Measurements from ENCODE around the gene HNRNPA0. TPM values are rescaled to one million over a fixed set of nuclear protein-coding genes. Genes with fewer than 3 reads are reported as not detected.

The HNRNPA0 gene
- total RNA-seq, 1 donor from 2014 or later: 57.1 TPM

DNA sequence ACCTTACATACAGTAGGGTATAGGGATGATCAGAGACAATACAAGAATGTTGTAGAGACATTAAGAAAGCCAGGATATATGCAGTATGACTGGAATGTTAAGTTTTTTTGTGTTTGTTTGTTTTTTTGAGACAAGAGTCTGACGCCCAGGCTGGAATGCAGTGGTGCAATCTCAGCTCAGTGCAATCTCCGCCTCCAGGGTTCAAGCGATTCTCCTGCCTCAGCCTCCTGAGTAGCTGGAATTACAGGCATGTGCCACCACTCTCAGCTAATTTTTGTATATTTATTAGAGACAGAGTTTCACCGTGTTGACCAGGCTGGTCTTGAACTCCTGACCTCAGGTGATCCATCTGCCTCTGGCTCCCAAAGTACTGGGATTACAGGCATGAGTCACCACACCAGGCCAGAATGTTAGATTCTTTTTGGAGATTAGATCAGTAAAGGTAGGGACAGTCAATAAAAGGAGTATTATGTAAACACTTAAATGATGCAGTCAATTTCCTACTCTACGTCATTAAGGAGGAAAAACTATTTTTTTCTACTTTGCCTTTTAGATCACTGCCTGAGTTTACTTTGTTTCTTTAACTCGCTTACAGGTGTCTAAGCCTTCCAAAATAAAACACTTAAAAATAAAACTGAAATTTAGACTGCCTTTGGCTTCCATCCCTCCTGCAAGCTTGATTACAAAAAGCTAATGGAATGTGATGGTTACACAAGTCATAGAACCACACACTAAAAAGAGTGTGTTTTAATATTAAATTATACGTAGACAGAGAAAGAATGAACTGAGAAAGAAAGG lies 6.8 kb upstream of the HNRNPA0 start:
- DNase-seq (ENCODE audit: low spot score): no peak
- H3K9me3 Mint-ChIP-seq (ENCODE audit: unreplicated experiment): no peaks in the 10 kb centered on the region
- H3K27me3 Mint-ChIP-seq (ENCODE audit: unreplicated experiment): no peaks in the 10 kb centered on the region
- no peak for TF ChIP-seq CTCF (IDR thresholded peaks at IDR 0.05; ENCODE audit: unreplicated experiment)
- H3K27ac Mint-ChIP-seq (ENCODE audit: unreplicated experiment): no peak overlapping the region
- no peak overlapping the region for H3K4me3 Mint-ChIP-seq (ENCODE audit: unreplicated experiment)
- H3K4me1 Mint-ChIP-seq (ENCODE audit: unreplicated experiment): no peaks in the 10 kb centered on the region
- no peaks in the 10 kb centered on the region for H3K36me3 Mint-ChIP-seq (ENCODE audit: low read depth, unreplicated experiment)

GRCh38 chr5:137760294-137760693 lies 6.1 kb upstream of the HNRNPA0 start:
- Mint-ChIP-seq H3K4me3 (ENCODE audit: unreplicated experiment) (no peak overlapping the region), H3K36me3 (ENCODE audit: low read depth, unreplicated experiment) (peaks cover under 1% of the 10 kb centered on the region), H3K4me1 (ENCODE audit: unreplicated experiment) (no peaks in the 10 kb centered on the region), H3K27ac (ENCODE audit: unreplicated experiment) (no peak overlapping the region), H3K9me3 (ENCODE audit: unreplicated experiment) (no peaks in the 10 kb centered on the region), H3K27me3 (ENCODE audit: unreplicated experiment) (no peaks in the 10 kb centered on the region)
- no peak for DNase-seq (ENCODE audit: low spot score)
- TF ChIP-seq CTCF (IDR thresholded peaks at IDR 0.05; ENCODE audit: unreplicated experiment): no peak

DNA sequence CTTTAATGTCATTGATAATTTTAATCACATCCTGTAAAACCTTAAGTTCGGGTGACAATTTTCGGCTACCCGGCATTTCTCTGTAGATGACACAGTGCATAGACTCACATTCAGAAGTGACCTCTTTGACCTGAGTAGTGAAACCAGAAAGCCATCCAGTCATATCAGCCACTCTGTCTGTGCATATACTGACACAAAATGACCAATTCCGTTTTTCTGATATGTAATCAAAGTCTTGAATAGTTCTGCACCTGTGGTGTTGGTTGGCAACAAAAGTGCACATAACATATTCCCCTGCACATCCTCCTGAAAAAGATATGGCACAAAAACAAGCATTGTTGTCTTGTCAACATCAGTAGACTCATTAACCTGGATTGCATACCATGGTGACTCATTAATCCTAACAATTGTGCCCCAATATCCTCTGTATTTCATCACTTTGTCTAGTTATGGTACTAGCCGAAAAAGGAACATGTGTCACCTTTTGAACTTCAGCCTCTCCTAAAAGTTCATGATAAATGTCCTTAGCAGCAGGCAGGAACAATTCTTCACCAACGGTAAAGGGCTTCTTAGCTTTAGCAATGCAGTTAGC lies 4.6 kb upstream of the HNRNPA0 start:
- DNase-seq (ENCODE audit: low spot score): no peak
- no peak for TF ChIP-seq CTCF (IDR thresholded peaks at IDR 0.05; ENCODE audit: unreplicated experiment)
- H3K36me3 Mint-ChIP-seq (ENCODE audit: low read depth, unreplicated experiment): peaks cover 3% of the 10 kb centered on the region
- no peaks in the 10 kb centered on the region for H3K4me1 Mint-ChIP-seq (ENCODE audit: unreplicated experiment)
- no peak overlapping the region for H3K27ac Mint-ChIP-seq (ENCODE audit: unreplicated experiment)
- H3K9me3 Mint-ChIP-seq (ENCODE audit: unreplicated experiment): no peaks in the 10 kb centered on the region
- H3K27me3 Mint-ChIP-seq (ENCODE audit: unreplicated experiment): peaks cover 6% of the 10 kb centered on the region
- H3K4me3 Mint-ChIP-seq (ENCODE audit: unreplicated experiment): no peak overlapping the region

- H3K4me3 Mint-ChIP-seq (ENCODE audit: unreplicated experiment): no peak overlapping the region
- peaks cover 6% of the 10 kb centered on the region for H3K27me3 Mint-ChIP-seq (ENCODE audit: unreplicated experiment)
- no peaks in the 10 kb centered on the region for H3K9me3 Mint-ChIP-seq (ENCODE audit: unreplicated experiment)
- no peak for DNase-seq (ENCODE audit: low spot score)
- H3K27ac Mint-ChIP-seq (ENCODE audit: unreplicated experiment): no peak overlapping the region
- no peaks in the 10 kb centered on the region for H3K4me1 Mint-ChIP-seq (ENCODE audit: unreplicated experiment)
- TF ChIP-seq CTCF (IDR thresholded peaks at IDR 0.05; ENCODE audit: unreplicated experiment): no peak
- H3K36me3 Mint-ChIP-seq (ENCODE audit: low read depth, unreplicated experiment): peaks cover 3% of the 10 kb centered on the region
These were observed 4.0 kb upstream of the HNRNPA0 start for GRCh38 chr5:137758121-137758520.

- no peak for TF ChIP-seq CTCF (IDR thresholded peaks at IDR 0.05; ENCODE audit: unreplicated experiment)
- H3K27ac Mint-ChIP-seq (ENCODE audit: unreplicated experiment): no peak overlapping the region
- H3K4me1 Mint-ChIP-seq (ENCODE audit: unreplicated experiment): peaks cover 3% of the 10 kb centered on the region
- no peak for DNase-seq (ENCODE audit: low spot score)
- H3K4me3 Mint-ChIP-seq (ENCODE audit: unreplicated experiment): no peak overlapping the region
- H3K27me3 Mint-ChIP-seq (ENCODE audit: unreplicated experiment): peaks cover 8% of the 10 kb centered on the region
- peaks cover 7% of the 10 kb centered on the region for H3K36me3 Mint-ChIP-seq (ENCODE audit: low read depth, unreplicated experiment)
- no peaks in the 10 kb centered on the region for H3K9me3 Mint-ChIP-seq (ENCODE audit: unreplicated experiment)
These were observed 3.5 kb upstream of the HNRNPA0 start for GRCh38 chr5:137757634-137758033.

Measured in endothelial cell (in vitro differentiated cells).